ENCODE results near the gene FGF12.
"Not testable (repeated sequence)": the region's sequence is repeated elsewhere in the genome, so short reads cannot be mapped to it uniquely, and the experiment has no call there.

Gene FGF12

DNA sequence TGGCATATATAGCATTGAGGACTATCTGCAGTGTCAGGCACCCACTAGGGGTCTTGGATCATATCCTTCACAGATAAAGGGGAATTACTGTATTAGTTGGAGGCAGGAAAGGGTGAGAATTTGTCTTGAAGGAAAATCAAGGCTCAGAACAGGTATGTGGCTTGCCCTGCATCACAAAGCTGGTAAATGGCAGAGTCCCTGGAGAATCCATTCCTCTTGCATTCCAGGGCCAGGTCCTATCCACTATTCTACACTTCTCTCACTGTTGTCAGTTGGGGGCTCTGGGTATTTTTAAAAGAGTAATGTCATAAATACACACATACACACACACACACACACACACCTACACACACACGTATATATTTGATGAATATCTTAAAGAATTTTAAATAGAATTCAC, 19.8 kb upstream of the FGF12 start:
- no peak for DNase-seq (ENCODE audit: low read depth)
- TF ChIP-seq, protein P1, sequence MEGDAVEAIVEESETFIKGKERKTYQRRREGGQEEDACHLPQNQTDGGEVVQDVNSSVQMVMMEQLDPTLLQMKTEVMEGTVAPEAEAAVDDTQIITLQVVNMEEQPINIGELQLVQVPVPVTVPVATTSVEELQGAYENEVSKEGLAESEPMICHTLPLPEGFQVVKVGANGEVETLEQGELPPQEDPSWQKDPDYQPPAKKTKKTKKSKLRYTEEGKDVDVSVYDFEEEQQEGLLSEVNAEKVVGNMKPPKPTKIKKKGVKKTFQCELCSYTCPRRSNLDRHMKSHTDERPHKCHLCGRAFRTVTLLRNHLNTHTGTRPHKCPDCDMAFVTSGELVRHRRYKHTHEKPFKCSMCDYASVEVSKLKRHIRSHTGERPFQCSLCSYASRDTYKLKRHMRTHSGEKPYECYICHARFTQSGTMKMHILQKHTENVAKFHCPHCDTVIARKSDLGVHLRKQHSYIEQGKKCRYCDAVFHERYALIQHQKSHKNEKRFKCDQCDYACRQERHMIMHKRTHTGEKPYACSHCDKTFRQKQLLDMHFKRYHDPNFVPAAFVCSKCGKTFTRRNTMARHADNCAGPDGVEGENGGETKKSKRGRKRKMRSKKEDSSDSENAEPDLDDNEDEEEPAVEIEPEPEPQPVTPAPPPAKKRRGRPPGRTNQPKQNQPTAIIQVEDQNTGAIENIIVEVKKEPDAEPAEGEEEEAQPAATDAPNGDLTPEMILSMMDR (IDR thresholded peaks at IDR 0.05; ENCODE audit: low read depth, low read length, missing control alignments) = no peak
- in situ Hi-C loops (cut with HindIII; ENCODE audit: low sequenced_read_pairs) = no loop called here
- no peak overlapping the region for H3K4me3 ChIP-seq (ENCODE audit: low read depth, low read length)

DNA sequence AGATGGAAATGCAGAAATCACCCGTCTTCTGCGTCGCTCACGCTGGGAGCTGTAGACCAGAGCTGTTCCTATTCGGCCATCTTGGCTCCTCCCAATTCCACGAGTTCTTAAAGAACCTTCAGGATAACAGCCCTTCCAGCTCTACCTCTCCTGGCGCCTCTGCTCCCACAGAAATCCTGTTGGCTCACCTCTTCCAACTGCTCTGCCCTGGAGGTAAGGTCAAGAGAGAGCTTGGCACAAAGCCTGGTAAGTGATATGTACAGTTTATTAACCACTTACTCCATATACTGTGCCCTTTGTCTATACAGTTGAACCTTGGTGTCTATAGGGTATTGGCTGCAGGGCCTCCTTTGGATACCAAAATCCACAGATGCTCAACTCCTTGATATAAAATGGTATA, 17.8 kb upstream of the FGF12 start:
- in situ Hi-C loops (cut with HindIII; ENCODE audit: low sequenced_read_pairs) = no loop called here
- H3K4me3 ChIP-seq (ENCODE audit: low read depth, low read length) = no peak overlapping the region
- TF ChIP-seq, protein P1 (IDR thresholded peaks at IDR 0.05; ENCODE audit: low read depth, low read length, missing control alignments) = no peak
- DNase-seq (ENCODE audit: low read depth) = no peak

DNA sequence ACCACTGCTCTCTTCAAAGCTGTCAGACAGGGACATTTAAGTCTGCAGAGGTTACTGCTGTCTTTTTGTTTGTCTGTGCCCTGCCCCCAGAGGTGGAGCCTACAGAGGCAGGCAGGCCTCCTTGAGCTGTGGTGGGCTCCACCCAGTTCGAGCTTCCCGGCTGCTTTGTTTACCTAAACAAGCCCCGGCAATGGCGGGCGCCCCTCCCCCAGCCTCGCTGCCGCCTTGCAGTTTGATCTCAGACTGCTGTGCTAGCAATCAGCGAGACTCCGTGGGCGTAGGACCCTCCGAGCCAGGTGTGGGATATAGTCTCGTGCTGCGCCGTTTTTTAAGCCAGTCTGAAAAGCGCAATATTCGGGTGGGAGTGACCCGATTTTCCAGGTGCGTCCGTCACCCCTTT, 17.3 kb upstream of the FGF12 start:
- H3K4me3 ChIP-seq (ENCODE audit: low read depth, low read length); in situ Hi-C loops (cut with HindIII; ENCODE audit: low sequenced_read_pairs); DNase-seq (ENCODE audit: low read depth): not testable (repeated sequence)

DNA sequence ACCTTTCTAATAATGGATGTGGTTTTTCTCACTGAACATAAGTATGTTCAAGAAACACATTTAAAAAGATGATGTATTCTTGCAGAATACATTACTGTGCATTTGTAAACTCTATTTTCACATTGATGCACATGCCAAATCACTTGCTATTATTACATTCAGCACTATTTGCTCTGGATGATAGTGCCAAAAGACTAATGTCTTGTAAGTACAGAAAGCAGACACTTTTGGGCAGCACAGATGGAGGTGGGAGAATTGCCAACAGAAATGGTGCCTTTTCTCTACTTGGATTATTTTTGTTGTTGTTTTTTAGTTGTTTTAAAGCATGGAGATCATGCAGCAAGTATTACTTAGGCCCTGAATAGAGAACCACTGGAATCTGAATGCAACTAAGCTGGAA, 10.2 kb upstream of the FGF12 start:
- TF ChIP-seq, protein P1 (IDR thresholded peaks at IDR 0.05; ENCODE audit: low read depth, low read length, missing control alignments) = no peak
- DNase-seq (ENCODE audit: low read depth) = no peak
- in situ Hi-C loops (cut with HindIII; ENCODE audit: low sequenced_read_pairs) = no loop called here
- H3K4me3 ChIP-seq (ENCODE audit: low read depth, low read length) = no peak overlapping the region

DNA sequence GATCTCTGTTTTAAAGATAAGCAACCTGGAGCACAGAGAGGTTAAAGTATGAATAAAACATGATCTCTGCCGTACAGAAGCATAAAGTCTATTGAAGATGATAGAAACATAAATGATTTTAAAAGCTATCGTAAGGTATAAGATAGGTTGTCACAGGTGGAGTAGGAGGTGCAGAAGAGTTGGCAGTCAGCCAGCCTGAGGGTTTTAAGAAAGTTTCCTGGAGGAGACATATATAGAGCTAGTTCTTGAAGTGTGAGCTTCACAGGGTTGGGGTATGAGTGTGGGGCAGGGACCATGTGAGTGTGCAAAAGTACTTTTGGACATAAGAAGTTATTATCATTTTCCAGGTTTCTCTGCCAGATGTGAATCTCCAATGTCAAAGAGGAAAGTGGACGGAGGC, 3.9 kb upstream of the FGF12 start:
- no peak overlapping the region for H3K4me3 ChIP-seq (ENCODE audit: low read depth, low read length)
- TF ChIP-seq, protein P1 (IDR thresholded peaks at IDR 0.05; ENCODE audit: low read depth, low read length, missing control alignments) = no peak
- in situ Hi-C loops (cut with HindIII; ENCODE audit: low sequenced_read_pairs) = no loop called here
- no peak for DNase-seq (ENCODE audit: low read depth)

DNA sequence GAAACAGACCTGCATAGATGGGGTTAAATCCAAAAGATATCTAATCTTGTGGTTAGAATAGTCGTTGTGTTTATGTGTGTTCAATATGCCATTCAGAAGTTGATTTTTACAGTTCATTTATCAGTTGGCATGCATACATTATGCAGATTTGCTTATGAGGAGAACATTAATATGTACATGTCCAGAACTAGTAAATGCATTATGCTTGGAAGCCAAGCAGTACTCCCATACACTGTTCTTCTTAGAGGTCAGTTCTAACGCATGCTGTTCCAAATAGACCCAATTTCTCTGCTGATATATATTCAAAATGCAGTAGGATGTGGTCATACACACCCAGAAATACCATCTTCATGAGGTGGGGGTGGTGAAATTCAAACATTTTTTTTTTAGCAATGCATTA, 956 bp downstream of the FGF12 start:
- in situ Hi-C loops (cut with HindIII; ENCODE audit: low sequenced_read_pairs) = no loop called here
- TF ChIP-seq, protein P1 (IDR thresholded peaks at IDR 0.05; ENCODE audit: low read depth, low read length, missing control alignments) = no peak
- no peak overlapping the region for H3K4me3 ChIP-seq (ENCODE audit: low read depth, low read length)
- DNase-seq (ENCODE audit: low read depth) = no peak

DNA sequence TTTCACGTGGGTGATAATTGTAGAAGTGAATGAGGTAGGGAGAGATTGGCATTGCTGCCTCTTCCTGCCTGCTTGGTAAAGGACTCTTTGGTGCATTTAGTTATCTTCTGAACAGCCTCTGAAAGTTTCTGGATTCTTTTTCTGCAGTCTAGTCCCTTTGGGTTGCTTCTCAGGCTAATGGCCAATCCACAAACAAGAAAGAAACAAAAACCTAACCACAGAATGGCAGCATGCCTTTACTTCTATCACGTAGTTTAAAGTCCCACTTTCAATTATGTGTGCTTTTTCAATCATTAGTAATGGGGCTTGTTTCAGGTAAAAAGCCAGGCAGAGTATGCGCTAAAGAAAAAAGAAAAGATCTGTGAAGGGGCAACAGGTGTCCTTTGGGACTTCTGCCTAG, 7.4 kb downstream of the FGF12 start:
- TF ChIP-seq, protein P1 (IDR thresholded peaks at IDR 0.05; ENCODE audit: low read depth, low read length, missing control alignments) = no peak
- no peak overlapping the region for H3K4me3 ChIP-seq (ENCODE audit: low read depth, low read length)
- in situ Hi-C loops (cut with HindIII; ENCODE audit: low sequenced_read_pairs) = no loop called here
- DNase-seq (ENCODE audit: low read depth) = no peak

Measured in astrocyte of the cerebellum (primary cell).